Inferior parietal cortex (tissue), 1 donor: ENCODE data around the gene FRMD6.
"Not testable (repeated sequence)": the region's sequence is repeated elsewhere in the genome, so short reads cannot be mapped to it uniquely, and the experiment has no call there.

Experiments
- DNase-seq: peaks from one replicate; pipeline ENCODE4 v3.0.0-alpha.2; 2016; ENCODE audit errors: extremely low spot score

Gene FRMD6

DNA sequence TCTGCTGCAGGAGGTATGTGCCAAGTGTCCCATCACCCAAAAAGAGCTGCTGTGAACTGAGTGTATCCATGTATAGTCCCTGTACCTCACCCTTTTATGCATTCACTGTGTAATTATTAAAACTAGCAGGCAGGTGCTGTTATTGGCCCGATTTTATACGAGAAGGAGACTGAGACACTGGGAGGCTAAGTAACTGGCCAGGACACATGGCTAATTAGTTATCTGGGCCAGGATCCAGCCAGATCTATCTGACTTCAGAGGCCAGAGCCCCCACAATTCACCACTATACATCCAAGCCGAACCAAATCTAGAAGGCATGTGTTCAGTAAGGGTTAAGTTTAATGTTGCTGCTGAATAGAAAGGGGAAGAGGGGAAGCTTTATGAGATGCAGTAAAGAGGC is 73.4 kb downstream of the FRMD6 start:
- DNase-seq = no peak

DNA sequence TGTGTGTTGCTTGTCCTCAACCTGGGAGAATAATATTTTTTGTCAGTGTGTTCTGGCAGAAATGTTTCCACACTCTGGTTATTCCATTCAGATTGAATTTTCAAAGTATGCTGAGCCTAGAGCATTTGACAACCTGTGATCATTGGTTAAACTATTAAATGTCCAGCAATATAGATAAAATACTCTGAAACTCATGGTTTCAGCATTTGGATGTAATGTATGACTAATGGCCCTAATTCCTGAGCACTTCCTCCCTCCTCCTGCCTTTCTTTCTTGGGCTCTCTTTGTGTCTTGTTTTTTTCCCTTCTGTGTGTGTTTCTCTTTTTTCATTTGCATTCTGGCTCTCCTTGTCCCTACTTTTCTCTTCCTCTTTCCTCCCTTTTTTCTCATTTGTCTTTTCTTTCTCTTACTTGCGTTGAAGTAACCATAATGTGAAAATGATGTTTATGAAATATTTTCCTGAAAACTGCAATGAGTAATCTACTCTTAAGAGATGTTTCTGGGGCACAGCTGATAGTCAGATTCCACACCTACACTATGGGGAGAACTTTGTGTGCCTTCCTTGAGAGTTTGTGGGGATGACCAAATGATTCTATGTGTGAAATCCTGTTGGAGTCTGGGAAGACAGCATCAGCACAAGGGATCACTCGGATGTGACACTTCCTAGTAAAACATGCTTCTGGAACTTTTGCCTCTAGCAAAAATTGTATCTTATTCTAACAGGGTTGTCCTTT is 74.6 kb downstream of the FRMD6 start:
- DNase-seq = no peak

DNA sequence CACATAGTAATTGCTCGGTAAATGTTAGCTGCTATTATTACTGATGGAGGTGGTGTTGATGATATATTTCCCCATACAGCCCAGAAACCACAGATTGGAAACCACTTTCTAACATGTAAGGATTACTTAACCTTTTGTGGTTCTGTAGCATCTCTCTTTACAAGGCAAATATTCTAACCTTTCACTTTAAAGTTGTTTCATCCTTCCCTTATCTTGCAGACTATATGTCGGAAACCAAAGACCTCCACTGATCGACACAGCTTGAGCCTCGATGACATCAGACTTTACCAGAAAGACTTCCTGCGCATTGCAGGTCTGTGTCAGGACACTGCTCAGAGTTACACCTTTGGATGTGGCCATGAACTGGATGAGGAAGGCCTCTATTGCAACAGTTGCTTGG is 75.8 kb downstream of the FRMD6 start:
- no peak for DNase-seq

DNA sequence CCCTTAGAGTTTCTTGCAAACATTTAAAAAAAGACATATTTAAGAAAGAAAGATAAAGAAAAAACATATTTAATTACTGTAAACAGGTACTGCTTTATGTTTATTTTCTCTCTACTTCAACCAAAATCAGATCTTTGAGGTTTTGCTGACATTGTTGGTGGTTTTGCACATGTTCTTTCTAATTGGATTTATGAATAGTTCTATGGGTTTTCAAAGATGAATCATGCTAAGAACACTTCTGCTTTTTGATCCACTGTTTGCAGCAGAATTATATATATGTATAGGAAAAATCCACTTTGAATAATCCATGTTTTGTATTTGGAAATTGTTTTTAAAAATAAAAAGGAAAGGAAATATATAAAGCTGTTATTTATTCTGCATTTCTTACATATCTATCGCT is 78.4 kb downstream of the FRMD6 start:
- DNase-seq = no peak

DNA sequence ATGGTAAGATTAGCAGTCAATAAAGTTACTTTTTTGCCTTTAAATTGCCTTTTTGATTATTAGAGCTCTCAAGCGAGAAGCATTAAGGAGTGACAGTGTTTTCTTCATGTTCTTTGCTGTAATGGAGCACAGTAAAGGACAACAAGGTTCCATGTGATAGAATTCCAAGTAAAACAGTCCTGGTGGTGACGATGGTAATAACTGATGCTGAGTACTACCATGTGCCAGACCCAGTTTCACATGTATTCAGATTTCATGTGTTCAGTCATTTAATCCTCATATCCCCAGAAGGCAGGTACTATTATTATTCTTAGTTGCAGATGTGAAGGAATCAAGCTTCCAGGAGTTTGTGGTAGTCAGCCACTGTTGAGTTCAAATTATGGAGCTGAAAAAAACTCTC is 79.0 kb downstream of the FRMD6 start:
- DNase-seq = no peak

DNA sequence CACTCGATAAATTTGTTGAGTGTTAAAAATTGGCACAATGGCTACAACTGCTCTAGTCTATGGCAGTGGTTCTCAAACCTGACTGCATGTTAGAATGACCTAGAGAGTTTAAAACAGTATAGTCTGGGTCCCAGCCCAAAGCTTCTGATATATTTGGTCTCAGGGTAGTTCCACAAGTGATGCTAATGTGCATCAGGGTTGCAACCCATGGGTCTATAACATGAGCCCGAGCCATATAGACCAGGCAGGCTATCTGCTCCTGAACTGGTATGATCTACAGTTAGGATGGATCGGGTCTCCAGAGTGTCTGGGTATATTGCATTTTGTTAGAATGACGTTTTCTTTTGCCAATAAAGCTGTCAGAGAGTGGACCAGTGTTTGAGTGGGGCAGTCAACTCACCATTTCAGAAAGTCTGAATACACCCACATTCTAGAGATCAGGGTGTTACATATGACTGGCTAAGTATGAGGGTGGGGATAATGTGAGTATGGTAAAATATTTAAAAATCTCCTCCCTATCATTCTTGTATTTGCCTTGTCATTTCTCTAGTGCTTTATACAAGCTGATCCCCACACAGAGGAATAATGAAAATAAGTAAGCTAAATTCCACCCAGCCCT is 80.9 kb downstream of the FRMD6 start:
- no peak for DNase-seq

DNA sequence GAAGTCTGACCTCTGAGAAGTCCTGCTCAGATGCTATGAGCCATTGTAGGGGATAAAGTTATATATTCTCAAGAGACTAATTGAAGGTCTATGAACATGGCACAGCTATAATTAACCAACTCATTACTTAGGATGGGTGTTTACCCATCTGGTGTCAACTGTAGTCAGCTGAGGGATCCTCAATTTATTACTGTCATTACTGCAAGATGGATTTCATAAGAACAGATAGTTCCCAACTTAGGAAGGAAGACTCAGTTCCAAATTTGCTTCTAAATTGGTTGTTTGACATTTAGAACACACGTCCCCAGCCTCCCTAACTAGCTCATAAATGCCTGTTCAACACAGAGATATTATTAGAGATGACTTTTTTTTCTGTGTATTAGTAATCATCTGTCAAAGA is 81.4 kb downstream of the FRMD6 start:
- no peak for DNase-seq

DNA sequence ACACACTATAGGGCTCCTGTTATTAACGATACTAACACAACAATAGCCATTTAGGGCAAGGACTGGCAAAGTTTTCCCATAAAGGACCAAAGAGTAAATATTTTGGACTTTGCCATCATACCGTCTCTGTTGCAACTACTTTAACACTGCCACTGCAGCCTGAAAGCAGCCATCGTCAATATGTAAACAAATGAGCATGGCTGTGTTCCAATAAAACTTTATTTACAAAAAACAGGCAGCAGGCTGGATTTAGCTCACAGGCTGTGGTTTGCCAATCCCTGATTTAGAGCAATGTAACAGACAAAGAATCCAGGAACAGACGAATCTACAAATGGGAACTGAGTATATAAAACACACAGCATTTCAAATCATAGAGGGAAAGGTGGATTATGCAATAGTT is 84.1 kb downstream of the FRMD6 start:
- no peak for DNase-seq

DNA sequence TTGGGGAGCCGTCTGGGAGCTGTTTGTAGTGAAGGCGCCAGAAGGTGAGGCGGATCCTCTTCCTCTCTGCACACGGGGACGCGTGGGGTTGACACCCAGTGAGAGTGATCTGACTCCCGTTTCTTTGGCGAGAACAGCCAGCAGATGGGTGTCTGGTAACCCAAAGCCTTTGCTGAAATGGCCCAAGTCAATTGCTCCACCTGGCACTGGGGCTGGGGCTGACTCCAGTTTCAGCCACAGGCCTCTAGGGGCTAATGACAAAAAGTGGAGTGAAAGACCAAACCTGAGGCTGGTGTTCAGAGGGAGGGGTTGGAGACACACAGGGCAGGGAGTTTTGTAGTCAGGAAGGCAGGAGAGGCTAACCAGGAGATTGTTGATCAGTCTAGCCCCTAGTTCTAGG is 87.0 kb downstream of the FRMD6 start:
- DNase-seq = no peak

DNA sequence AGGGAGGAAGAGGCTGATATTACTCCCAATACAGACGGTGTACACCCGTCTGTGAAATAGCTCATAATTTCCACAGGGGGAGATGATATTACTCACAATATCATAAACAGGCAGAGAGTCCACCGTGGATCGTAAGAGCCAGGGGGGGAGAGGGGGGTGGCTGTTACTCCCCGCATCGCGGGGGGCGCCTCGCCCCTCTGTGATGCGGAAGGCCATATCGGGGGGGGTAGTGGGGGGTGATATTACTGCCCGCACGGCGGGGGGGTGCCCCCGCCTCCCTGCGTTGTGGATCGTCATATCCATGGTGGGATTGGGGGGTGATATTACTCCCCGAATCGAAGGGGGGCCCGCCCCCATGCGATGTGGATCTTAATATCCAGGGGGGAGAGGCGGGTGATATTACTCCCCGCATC is 91.9 kb downstream of the FRMD6 start:
- DNase-seq = no peak

DNA sequence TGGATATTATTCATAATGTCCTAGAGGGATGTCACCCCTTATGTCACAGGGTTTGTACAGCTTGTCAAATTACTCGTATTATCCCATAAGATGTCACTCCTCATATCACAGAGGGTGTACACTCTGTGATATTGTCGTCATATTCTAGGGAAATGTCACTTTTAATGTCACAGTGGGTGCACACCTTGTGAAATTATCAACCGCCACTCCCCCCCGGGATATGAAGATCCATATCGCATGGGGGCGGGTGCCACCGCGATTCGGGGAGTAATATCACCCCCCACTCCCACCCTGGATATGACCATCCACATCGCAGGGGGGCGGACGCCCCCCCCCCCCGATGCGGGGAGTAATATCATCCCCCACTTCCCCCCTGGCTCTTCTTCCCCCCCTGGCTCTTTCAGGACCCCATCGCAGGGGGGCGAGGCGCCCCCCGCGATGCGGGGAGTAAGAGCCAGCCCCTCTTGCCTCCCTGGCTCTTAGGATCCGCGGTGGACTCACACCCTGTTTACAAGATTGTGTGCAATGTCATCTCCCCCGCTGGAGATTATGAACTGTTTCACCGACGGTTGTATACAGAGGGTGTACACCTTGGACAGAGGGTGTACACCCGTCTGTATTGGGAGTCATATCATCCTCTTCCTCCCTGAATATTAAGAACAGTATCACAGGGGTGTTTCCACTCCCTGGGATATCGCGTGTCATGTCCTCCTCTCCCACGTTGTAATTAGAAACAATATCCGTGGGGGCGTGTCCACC is 92.8 kb downstream of the FRMD6 start:
- no peak for DNase-seq

DNA sequence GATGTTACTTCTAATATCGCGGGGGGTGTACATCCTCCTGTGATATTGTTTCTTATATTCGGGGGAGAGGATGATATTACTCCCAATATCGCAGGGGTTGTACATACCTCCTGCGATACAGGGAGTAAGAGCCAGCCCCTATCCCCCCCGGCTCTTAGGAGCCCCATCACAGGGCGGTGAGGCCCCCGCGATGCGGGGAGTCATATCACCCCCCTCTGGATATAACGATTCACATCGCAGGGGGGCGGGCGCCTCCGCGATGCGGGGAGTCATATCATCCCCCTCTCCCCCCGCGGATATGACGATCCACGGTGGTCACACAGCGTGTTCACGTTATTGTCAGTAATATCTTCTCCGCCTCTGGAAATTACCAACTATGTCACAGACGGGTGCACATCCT is 95.1 kb downstream of the FRMD6 start:
- DNase-seq = not testable (repeated sequence)

DNA sequence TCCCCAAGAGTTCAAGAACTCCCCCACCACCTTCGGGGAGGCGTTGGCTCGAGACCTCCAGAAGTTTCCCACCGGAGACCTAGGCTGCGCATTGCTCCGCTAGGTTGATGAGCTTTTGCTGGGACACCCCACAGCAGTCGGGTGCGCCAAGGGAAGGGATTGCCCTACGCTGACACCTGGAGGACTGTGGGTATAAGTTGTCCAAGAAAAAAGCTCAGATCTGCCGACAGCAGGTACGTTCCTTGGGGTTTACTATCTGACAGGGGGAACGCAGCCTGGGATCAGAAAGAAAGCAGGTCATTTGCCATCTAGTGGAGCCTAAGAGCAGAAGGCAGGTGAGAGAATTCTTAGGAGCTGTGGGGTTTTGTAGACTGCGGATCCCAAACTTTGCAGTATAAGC is 98.8 kb downstream of the FRMD6 start:
- DNase-seq = no peak

DNA sequence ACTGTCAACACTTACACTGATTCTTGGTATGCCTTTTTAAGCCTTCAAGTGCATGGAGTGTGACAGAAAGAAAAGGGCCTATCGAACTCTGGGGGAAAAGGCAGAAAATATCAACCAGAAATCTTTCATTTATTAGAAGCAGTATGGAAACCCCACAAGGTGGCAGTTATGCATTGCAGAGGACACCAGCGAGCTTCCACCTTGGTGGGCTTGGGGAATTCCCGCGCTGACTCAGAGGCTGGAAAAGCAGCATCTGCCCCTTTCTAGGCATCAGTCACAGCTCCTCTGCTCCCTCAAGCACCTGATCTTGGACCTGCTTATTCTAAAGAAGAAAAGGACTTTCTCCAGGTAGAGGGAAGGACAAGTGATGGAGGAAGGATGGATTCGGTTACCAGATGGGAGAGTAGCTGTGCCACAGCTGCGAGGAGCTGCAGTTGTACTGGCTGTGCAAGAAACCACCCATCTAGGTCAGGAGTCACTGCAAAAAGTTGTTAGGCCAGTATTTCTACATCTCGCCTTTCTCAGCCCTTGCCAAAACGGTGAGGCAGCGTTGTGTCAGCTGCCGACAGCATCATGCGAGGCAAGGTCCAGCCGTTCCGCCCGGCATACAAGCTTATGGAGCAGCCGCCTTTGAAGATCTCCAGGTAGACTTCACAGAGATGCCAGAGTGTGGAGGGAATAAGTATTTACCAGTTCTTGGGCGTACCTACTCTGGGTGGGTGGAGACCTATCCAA is 100.1 kb downstream of the FRMD6 start:
- DNase-seq = not testable (repeated sequence)

DNA sequence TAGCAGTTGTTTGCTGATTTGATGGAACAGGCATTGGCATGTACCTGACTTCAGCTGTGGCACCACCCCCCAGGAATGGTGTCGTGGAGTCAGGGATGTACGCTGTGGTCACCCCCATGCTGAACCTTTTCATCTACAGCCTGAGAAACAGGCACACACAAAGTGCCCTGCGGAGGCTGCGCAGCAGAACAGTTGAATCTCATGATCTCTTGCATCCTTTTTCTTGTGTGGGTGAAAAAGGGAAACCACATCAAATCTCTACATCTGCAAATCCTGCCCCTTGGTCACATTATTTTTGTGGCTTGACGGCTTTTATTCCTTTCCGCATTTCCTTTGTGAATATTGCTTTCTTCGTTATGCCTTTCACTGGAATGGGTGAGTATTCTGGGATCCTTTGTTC is 106.0 kb downstream of the FRMD6 start:
- DNase-seq = not testable (repeated sequence)

DNA sequence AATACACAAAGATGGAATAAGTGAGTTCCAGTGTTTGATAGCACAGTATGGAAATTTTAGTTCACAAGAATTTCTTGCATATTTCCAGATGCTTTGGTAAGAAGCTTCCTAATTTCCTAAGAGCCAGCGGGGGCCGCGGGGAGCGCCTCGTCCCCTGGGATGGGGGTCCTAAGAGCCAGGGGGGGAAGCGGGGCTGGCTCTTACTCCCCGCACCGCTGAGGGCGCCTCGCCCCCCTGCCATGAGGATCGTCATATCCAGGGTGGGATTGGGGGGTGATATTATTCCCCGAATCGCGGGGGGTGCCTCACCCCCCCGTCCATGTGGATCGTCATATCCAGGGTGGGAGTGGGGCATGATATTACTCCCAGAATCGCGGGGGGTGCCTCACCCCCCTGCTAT is 108.2 kb downstream of the FRMD6 start:
- DNase-seq = no peak

DNA sequence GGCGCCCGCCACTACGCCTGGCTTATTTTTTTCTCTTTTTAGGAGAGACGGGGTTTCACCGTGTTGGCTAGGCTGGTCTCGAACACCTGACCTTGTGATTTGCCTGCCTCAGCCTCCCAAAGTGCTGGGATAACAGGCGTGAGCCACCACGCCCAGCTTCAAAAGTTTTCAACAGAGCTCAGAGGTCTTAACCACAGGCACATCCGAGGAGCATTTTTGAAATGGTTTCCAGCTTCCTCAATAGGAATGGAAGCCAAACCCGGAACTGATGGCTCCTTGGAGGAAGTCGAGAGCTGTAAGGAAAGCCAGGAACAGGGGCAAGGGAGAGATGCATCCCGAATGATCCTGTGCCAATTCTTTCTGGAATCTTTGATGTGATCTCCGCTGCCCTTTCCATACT is 114.0 kb downstream of the FRMD6 start:
- DNase-seq = not testable (repeated sequence)

DNA sequence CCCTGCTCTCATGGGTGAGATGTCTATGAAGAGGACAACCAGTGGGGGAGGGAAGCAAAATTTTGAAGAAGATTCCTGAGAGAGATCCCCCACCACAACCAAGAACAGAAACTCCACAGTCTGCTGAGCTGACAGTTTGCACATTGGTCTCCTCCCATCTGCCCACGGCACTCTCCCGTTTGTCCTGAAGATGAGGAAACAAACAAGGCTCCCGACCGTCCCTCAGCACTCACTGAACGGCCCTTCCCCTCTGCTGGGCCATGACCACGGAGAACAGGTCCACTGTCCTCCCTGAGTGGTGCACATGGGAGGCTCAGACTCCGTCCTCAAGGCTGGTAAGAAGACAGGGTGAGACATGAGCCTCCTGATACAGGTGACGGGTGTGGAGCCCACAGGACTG is 114.9 kb downstream of the FRMD6 start:
- not testable (repeated sequence) for DNase-seq

DNA sequence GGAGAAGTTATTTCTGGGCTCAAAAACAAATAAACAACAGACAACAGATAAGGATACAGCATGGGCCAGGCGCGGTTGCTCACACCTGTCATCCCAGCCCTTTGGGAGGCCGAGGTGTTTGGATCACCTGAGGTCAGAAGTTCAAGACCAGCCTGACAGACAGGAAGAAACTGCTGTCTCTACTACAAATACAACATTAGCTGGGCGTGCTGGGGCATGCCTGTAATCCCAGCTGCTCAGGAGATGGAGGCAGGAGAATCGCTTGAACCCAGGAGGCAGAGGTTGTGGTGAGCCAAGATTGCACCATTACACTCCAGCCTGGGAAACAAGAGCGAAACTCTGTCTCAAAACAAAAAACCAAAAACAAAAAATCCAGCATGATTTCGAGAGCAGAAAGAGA is 117.6 kb downstream of the FRMD6 start:
- not testable (repeated sequence) for DNase-seq

DNA sequence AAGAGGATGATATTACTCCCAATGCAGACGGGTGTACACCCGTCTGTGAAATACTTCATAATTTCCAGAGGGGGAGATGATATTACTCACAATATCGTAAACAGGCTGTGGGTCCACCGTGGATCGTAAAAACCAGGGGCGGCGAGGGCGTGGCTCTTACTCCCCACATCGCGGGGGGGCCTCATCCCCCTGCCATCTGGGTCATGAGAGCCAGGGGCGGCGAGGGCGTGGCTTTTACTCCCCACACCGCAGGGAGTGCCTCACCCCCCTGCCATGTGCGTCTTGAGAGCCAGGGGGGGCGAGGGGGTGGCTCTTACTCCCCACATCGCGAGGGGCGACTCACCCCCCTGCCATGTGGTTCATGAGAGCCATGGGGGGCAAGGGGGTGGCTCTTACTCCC is 122.5 kb downstream of the FRMD6 start:
- no peak for DNase-seq

DNA sequence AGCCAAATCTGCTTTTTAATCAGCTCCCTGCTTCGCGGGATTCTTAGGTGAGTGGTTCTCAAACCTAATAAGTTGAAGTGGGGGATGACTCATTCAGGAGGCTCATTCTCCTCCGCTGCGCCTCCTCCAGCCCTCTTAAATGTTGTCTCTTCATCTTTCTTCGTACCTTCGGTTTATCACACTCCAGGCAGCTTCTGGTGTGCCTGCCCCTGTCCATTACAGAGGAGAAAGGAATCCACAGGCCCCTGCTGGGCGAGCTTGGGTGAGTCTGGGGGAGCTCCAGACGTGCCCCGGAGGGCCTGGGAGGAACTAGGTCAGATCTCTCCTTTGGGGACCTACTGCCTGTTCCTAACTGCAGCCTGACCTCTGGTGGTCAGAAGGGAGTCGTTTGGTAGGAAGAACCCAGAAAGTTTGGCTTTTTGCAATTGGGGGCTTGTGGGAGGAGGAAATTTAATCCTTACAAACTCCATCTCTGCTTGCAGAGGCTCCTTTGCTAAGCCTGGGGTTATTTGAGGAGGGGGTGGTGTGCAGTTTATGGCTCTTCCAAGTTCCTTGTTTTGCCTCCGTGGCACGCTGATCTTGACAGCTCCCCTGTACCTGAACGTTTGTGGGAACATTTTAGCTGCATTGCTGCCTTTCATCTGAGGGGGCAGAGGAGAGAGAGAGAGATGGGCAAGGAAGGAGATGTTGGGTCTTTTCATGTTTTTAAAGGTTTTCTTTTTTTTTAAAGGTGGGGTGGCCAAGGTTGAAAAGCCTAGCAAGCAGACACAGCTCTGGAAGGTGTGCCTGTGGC is 124.6 kb downstream of the FRMD6 start:
- DNase-seq = peak; percentile 75
